Lung microvascular endothelial cell (primary cell): ENCODE results near the gene SLFNL1. TPM values are rescaled to one million over a fixed set of nuclear protein-coding genes. Genes with fewer than 3 reads are reported as not detected.

Experiments used
- DNase-seq, 2 donors: peaks; one replicate each; pipeline versions ENCODE4 v3.0.0 to v3.0.0-alpha.2; 2010; ENCODE audit warnings: low read depth in 2 of 2
- total RNA-seq: library from RNA; depleted of rRNA; stranded (reverse); fragments of >200 nt; gene quantifications from 2 replicates; pipeline ENCODE4 v1.2.1, GENCODE V29; 2014

Gene SLFNL1
- total RNA-seq, 1 donor from 2014 or later: 0.20 TPM

- DNase-seq: no peak
Observed at GRCh38 chr1:41020654-41021053, 871 bp downstream of the SLFNL1 start.

GRCh38 chr1:41020109-41020576, 1.4 kb downstream of the SLFNL1 start:
- DNase-seq: no peak

GRCh38 chr1:41019353-41019745, 2.2 kb downstream of the SLFNL1 start:
- DNase-seq: no peak

GRCh38 chr1:41018018-41018410, 3.5 kb downstream of the SLFNL1 start:
- DNase-seq: no peak

GRCh38 chr1:41017141-41018017, 4.1 kb downstream of the SLFNL1 start:
- no peak for DNase-seq

- no peak for DNase-seq
Observed at GRCh38 chr1:41015897-41016470, 5.5 kb downstream of the SLFNL1 start.

- peak in 1 of 2 donors; percentile 28 for DNase-seq
Observed at GRCh38 chr1:41015281-41015896, 6.1 kb downstream of the SLFNL1 start.

GRCh38 chr1:41014871-41015270, 6.7 kb downstream of the SLFNL1 start:
- DNase-seq: peak in 1 of 2 donors; percentile 50

GRCh38 chr1:41013796-41014195, 7.7 kb downstream of the SLFNL1 start:
- DNase-seq: peak in 1 of 2 donors; percentile 96

GRCh38 chr1:41013024-41013423, 8.5 kb downstream of the SLFNL1 start:
- no peak for DNase-seq

GRCh38 chr1:41010345-41010744, 11.2 kb downstream of the SLFNL1 start:
- DNase-seq: no peak

- DNase-seq: no peak
Observed at GRCh38 chr1:41009466-41009865, 12.1 kb downstream of the SLFNL1 start.

GRCh38 chr1:41006942-41007865, 14.3 kb downstream of the SLFNL1 start:
- DNase-seq: peak; percentile 36 to 57

GRCh38 chr1:41005876-41006275, 15.6 kb downstream of the SLFNL1 start:
- DNase-seq: peak in 1 of 2 donors; percentile 52

- peak; percentile 96 to 98 for DNase-seq
Observed at GRCh38 chr1:41003640-41004220, 17.8 kb downstream of the SLFNL1 start.

GRCh38 chr1:41003127-41003639, 18.3 kb downstream of the SLFNL1 start:
- no peak for DNase-seq

- no peak for DNase-seq
Observed at GRCh38 chr1:40998668-40999067, 22.9 kb downstream of the SLFNL1 start.

- no peak for DNase-seq
Observed at GRCh38 chr1:40997096-40997495, 24.4 kb downstream of the SLFNL1 start.

- DNase-seq: no peak
Observed at GRCh38 chr1:40989066-40989465, 32.5 kb downstream of the SLFNL1 start.

- DNase-seq: no peak
Observed at GRCh38 chr1:40988280-40988679, 33.2 kb downstream of the SLFNL1 start.
